Measurements from ENCODE around the gene KIF5B. TPM values are rescaled to one million over a fixed set of nuclear protein-coding genes. Genes with fewer than 3 reads are reported as not detected.

Gene KIF5B
- total RNA-seq, 1 experiment from 2014 or later, result 70.5 TPM

- Histone ChIP-seq H4K5ac (ENCODE audit: insufficient read length, low read depth, low read length) (no peak overlapping the region), H4K20me1 (ENCODE audit: control insufficient read depth, insufficient read depth, insufficient read length) (no peaks in the 10 kb centered on the region), H3K4ac (ENCODE audit: low read depth, low read length) (no peak overlapping the region), H3K79me1 (ENCODE audit: insufficient read depth, low read depth, low read length, poor library complexity, severe bottlenecking) (no peaks in the 10 kb centered on the region), H3K27ac (ENCODE audit: insufficient read length, low read depth, low read length) (no peak overlapping the region), H3K18ac (ENCODE audit: insufficient read length, low read depth, low read length) (no peak overlapping the region), H2BK20ac (ENCODE audit: low read depth, low read length, poor library complexity, severe bottlenecking) (no peak overlapping the region), H2BK120ac (ENCODE audit: low read depth, low read length, poor library complexity, severe bottlenecking) (no peak overlapping the region), H2BK5ac (ENCODE audit: insufficient read length, low read length) (no peak overlapping the region), H3K23me2 (ENCODE audit: insufficient read length, low read depth, low read length, poor library complexity, severe bottlenecking) (peaks cover 4% of the 10 kb centered on the region), H3K4me1 (ENCODE audit: insufficient read depth, low read length) (no peaks in the 10 kb centered on the region), H3K9ac (ENCODE audit: extremely low read depth, insufficient read length, low read length) (no peak overlapping the region), H3K4me2 (ENCODE audit: insufficient read depth, insufficient read length, low read length) (no peak overlapping the region), H3K56ac (ENCODE audit: insufficient read length, low read depth, low read length) (no peak overlapping the region), H3K23ac (ENCODE audit: insufficient read length, low read depth, low read length) (no peak overlapping the region), H4K91ac (ENCODE audit: insufficient read length, low read depth, low read length) (no peak overlapping the region), H3K27me3 (ENCODE audit: insufficient read depth, low read length) (no peaks in the 10 kb centered on the region), H3T11ph (ENCODE audit: low read length) (no peak overlapping the region), H3K9me3 (ENCODE audit: control insufficient read depth, low read depth, low read length) (no peaks in the 10 kb centered on the region), H2AK5ac (ENCODE audit: insufficient read length, low read length) (no peak overlapping the region), H2BK12ac (ENCODE audit: insufficient read length, low read depth, low read length) (no peak overlapping the region), H3K79me2 (ENCODE audit: insufficient read depth, low read length) (no peaks in the 10 kb centered on the region), H2AFZ (ENCODE audit: low read length) (no peak overlapping the region), H4K8ac (replicated peaks; ENCODE audit: insufficient read length, low read depth, low read length) (no peak overlapping the region), H3K14ac (ENCODE audit: insufficient read depth, low read length) (no peak overlapping the region), H2BK15ac (ENCODE audit: low read depth, low read length) (no peak overlapping the region)
- Mint-ChIP-seq H3K27ac (no peak overlapping the region), H3K36me3 (ENCODE audit: insufficient read depth in 1 of 3, low read depth in 3 of 3) (no peaks in the 10 kb centered on the region), H3K9me3 (no peaks in the 10 kb centered on the region), H3K4me3 (no peak overlapping the region), H3K4me1 (peaks cover 6 to 11% of the 10 kb centered on the region in 2 experiments), H3K27me3 (ENCODE audit: low read depth) (peaks cover 2% of the 10 kb centered on the region)
- WGBS (ENCODE audit: extremely low coverage, insufficient read length, low lambda C conversion rate), result no CpG with 5 or more reads among the region's 2 CpGs
- TF ChIP-seq CTCF (conservative IDR thresholded peaks at IDR 0.05), result no peak
- DNase-seq, result no peak
Observed at GRCh38 chr10:32061440-32061839, 5.2 kb upstream of the KIF5B start.

Data from H9 (cell line).